ENCODE data around the gene FAM120C.

Gene FAM120C, protein sequence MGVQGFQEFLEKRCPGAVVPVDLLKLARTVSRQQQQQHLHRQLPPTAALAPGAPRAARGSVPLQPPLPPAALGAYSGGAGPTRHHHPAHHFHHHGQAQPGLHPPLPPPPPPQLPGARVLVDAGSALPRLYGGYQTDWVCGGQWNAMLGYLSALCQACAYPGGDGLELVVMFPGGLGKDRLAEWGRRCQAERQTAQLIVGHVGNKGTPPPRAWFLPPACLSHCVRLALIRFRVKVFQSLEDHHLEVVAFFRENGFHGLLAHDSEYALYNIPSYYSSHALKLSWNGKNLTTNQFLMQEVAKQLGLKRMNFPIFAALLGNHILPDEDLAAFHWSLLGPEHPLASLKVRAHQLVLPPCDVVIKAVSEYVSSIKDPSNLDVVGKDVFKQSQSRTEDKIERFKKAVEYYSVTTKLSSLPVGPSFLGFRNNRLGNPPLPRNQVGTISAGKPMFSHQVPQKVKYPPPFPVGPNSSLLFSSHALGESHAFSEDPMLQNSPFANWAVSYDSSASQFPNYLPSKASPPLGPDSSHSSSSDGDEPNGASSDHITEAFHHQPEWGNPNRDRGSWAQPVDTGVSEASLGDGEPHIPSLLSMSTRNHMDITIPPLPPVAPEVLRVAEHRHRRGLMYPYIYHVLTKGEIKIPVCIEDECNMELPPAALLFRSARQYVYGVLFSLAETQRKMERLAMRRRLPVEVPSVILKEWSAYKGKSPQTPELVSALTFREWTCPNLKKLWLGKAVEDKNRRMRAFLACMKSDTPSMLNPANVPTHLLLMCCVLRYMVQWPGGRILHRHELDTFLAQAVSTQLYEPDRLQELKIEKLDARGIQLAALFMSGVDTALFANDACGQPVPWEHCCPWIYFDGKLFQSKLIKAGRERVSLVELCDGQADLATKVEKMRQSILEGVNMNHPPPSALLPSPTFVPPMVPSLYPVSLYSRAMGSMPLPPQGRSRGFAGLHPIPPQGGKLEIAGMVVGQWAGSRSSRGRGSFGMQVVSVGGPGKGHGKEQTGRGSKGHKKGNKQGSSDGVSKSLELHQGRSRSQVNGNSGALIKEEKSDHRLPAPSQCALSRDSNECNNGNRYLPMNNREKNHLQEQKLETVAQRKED

DNA sequence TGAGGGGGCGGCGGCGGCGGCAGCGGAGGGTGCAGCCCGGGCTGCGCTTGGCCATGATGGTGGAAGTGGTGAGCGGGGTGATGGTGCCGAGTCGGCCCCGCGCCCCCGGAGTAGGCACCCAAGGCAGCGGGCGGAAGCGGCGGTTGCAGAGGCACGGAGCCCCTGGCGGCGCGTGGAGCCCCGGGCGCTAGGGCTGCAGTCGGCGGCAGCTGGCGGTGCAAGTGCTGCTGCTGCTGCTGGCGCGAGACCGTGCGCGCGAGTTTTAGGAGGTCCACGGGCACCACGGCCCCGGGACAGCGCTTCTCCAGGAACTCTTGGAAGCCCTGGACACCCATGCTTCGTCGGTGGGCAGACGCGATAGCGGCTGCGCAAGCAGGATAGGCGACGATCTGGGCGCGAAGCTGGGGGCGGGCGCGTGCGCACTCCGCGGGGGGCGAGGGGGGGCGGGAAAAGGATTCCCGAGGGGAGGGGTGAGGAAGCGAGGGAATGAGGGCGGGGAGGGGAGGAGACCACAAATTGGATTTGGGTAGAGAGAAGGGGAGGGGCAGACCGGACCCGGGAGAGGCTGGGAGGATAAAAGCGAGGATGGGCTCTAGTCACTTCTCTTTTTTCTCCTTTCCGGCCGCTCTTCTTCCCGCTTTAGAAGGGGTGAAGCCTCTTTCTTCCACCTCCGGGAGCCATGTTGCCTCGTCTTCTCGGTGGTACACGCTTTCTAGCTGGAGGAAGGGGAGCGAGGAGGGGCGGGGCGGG, at the start of gene FAM120C:
Gene FAM120C (minus strand): TSS at position 391 of the 750 bp plus-strand sequence. CDS start 56 bp downstream, at position 335.
- peak; percentile 71 for DNase-seq

DNA sequence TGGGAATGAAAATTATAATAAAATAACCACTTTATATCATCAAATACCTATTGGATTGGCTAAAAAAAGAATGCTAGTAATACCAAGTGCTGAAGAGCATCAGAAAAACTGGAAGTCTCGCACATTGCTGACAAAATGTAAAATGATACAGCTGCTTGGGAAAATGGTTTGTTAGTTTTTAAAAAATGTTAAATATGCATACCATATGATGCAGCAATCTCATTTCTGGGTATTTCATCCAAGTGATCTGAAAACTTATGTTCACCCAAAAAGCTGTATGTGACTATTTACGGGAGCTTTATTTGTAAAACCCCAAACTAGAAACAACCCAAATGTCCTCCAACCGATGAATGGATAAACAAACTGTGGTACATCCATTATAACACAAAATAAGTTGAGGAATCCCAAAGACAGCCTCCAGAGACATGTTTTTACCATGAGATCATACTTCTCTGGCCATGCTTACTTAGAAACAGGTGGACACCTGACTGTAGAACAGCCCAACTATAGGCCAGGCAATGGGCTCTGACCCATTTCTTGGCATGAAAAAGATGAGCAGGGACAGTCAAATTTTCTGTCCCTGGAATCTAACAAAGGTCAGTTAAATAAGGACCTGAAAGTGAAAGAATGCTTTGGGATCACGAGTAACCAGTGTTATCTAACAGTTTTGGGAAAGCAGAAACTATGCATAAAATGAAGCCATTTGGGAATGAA, 47.5 kb upstream of the FAM120C start:
- no peak for DNase-seq

DNA sequence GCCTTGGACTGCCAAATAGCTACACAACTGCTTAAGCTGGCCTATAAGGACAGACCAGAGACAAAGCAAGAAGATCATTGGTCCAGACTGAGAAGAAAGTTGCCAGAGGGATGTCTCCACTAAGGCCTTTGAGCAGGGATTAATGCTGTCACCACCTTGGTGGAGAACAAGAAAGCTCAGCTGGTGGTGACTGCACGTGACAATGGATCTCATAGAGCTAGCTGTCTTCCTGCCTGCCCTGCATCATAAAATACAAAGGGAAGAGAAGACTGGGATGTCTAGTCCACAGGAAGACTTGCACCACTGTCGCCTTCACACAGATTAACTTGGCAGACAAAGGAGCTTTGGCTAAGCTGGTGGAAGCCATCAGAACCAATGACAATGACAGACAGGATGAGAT, 40.5 kb upstream of the FAM120C start:
- no peak for DNase-seq

DNA sequence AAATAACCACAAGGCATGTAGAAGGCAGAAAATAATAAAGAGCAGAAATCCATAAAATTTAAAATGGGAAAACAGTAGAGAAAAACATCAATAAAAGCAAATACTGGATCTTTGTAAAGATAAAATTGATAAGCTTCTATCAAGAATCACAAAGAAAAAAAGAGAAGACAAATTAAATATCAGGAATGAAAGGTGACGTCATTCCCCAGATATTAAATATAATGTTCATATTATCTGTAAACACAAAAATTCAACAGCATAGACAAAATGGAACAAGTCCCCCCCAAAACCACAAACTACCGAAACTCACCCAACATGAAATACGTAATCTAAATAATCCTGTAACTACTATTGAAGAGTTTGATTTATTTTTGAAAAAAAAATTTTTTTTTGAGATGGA, 30.5 kb upstream of the FAM120C start:
- DNase-seq = no peak

DNA sequence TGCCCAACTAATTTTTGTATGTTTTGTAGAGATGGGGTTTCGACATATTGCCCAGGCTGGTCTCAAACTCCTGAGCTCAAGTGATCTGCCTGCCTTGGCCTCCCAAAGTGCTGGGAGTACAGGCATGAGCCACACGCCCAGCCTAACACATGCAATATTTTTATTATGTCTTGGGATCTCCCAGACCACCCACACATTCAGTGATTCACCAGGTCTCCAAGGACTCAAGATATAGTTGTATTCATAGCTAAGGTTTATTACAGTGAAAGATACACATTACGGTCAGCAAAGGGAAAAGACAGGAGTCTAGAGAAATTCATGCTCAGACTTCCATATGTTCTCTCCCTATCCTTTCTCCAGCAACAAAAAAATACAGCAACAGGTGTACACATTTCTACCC, 25.5 kb upstream of the FAM120C start:
- no peak for DNase-seq

DNA sequence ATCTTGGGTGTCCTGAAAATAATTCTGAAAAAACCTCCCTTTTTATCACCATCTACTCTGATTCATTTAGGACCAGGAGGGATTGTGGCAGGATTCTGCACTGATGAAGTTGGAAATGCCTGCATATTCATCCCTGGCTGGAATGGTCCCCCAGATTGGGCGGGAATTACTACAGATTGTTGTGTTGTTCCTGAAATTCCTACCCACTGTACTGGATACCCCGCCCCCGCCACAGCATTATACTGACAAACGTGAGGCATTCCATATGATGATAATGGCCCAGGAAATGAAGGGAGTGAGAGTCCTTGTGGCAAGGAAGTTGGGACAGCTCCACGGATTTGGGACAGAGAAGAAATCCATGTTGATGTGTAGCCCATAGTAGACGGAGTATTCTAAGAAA, 15.2 kb upstream of the FAM120C start:
- no peak for DNase-seq

DNA sequence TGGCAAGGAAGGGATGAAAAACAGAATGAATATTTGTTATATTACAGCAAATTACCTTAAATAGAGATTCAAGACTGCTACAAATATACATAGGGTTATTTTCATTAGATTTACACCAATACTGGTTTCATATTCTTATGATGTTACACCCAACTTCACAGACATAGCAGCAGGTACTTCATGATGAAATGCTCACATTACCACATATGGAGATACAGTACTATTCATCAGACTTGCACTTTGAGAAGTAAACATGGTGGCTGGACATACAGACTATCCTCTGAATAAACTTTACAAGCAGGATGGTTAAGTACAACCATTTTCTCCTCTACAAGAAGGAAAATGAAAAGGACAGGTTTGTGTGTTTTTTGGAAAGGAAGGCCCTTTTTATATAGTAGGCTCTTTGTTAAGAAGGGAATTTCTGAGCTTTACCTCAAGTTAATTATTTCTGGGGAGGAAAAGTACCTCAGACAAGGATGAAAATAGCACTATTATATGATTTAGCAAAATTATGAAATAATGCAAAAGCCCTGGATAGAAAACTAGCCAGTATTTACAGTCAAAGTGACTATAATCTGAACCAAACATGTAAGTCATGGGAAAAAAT, 12.0 kb upstream of the FAM120C start:
- DNase-seq = no peak

DNA sequence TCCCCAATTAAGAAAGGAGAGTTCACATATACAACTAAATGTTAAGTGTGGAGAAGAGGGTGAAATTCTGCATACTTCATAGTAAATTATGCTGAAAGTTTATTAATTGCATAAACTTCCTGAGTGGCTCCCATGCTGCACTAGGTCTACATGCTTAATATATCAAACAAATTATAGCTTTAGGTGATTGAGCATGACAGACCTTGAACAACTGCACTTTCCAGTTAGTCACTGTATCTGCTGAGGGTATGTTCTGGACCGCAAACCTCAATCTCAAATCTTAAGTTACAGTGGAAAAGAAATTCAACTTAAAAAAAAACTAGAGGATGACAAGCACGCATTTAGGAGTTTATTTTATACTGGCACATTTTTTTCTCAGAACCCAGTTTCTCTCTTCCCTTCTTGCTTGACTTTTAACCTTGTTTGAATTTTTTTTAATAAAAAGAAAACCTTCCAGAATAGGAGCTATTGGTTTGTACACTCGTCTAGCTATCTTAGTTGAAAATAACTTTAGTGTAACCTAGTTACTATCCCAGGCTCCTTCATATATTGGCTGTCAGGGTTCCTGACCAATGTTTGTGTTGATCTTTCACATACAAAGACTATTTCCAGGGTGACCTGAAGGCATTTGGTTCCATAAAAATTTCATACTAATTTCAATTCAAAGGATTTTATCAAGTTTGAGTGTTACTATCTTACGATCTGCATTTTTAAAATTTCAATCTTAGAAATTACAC, 10.2 kb upstream of the FAM120C start:
- DNase-seq = no peak

DNA sequence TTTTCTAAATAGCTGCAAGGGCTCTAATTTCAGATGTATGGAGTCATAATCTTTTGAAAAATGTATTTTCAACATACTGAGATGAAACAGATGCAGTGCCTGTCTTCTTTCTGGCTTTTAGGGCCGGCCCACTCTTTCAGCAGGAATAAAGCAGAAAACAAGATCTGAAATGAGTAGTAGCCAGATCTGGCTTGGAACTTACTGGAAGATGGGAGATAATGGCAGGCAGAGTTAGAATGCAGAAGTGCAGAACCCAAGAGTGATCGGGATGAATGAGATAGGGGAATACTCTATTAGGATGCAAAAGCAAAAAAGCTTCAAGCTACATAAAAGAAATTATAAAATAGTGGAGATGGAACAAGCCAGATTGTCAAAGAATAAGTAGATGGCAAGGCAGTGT, 1.4 kb upstream of the FAM120C start:
- DNase-seq = no peak

DNA sequence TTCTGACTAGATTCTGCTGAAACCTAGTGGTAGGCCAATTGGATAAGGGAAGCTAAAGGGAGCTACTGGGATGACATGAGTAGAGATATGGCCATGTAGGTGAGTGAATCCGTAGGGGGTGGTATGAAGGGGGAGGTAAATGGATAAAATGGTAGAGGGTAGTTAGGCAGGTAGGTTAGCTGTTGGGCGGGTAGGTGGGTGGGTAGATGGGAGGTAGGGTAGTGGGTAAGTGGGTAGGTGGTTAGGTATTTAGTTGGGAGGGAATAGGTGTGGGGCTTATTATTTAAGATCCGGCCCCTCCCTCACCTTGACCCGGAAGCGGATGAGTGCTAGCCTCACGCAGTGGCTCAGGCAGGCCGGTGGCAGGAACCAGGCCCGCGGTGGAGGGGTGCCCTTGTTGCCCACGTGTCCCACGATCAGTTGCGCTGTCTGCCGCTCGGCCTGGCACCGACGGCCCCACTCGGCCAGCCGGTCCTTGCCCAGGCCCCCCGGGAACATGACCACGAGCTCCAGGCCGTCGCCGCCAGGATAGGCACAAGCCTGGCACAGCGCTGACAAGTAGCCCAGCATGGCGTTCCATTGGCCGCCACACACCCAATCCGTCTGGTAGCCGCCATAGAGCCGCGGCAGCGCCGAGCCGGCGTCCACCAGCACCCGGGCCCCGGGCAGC, 725 bp downstream of the FAM120C start:
- peak; percentile 67 for DNase-seq

DNA sequence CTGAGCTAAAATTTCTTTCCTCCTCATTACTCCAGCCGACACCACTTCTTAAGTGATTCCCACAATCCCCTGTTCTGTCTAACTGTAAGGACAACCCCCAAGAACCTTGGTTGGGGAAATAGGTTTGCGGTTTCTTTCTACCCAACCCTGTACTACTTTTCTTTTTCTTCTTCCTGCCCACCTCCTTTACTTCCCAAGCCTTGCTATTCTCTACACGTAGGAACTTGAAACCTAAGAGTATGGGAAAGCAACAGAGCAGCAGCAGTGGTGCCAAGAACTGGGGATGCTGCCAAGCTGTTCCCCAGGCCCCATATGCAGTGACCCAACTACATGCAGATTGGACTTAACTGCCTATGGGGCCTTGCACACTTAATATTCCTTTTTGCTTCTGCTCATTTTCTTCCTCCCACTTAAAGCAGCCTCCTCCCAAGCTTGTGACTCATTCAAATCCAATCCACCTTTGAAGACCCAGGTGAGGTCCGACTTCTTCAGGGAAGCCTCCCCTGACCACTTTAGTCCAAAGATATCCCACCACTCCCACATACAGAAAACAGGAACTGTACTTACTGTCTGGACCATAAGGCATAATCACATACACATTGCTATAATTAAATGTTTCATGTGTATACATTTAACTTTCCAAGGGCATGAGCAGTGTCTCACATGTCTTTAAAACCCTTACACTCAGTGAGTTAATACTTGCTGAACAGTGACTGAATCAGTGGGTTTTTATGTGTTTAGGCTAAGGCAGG, 1.7 kb downstream of the FAM120C start:
- no peak for DNase-seq

DNA sequence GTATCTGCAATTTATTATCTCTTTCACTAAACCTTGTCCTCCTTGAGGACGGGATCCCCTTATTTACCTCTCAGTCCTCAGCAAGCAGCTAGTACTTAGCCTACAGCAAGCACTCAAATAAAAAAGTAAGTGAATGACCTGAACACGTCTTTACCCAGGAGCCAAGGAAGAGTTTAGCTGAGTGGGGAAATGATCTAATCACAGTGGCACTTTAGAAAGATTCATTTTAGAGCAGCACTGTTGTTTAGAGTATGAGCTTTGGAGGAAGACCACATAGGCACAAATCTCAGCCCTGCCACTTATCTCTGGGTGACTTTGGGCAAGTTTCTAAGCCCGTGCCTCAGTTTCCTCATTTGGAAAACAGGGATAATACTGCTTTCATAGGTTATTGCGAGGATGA, 2.7 kb downstream of the FAM120C start:
- DNase-seq = no peak

DNA sequence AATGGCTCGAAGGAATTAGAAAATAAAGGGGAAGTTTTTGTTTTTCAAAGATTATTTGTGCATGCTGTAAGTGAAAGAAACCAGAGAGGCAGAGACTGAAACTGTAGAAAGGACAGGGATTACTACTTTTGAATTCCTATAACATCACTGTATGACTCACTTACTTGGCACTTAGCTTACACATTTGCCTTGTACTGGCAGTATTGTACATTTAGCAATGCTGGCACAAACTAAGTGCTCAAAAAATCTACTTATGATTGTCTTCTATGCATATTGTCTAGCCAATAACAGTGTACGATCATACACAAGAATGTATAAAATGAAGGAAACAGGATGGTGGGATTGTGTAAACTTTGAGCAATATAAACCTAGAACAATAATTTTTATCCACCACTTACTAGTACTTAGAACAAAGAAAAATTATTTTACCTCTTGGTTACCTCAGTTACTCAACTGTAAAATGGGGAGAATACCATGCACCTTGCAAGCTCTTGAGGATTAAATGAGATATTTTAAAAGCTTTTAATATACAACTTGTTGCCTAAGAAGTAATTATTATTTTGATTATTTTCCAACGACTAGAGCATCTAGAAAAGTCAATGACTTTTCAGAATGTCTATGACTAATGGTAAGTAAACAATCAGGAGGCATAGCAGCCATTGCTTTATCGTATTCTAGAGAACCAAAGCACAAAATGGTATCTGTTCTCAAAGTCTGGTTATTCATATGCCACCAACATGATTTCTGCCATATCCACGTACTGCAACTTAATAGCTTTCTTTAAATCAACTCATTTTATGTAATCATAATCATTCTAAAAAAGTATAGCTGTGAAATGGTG, 4.7 kb downstream of the FAM120C start:
- no peak for DNase-seq

DNA sequence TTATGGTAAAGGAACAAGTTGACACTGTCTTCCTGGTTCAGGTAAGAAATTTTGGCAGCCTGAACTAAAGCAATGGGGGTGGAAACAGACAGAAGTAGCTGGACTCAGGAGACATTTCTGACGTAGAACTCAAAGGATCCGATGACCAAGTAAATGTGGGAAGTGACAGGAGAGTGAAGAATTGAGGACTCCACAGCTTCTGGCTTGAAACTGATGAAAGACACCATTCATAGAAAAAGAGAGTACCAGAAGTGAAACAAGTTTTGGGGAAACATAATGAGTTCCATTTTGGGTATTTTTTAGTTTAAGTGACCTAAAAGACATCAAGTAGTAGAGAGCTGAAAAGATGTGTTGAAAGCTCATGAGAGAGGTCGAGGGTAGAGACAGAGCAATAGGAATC, 5.7 kb downstream of the FAM120C start:
- no peak for DNase-seq

DNA sequence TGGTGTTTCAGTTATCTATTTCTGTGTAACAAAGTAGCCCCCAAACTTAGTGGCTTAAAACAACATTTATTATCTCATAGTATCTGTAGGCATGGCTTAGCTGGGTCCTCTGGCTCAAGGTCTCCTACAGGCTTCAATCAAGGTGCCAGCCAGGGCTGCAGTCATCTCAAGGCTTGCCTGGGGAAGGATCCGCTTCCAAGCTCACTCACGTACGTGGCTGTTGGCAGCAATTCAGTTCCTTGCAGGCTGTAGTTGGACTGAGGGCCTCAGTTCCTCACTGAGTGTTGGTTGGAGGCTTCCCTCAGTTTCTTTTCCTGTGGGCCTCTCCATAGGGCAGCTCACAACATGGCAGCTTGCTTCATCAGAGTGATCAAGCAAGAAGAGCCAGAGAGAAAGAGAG, 9.3 kb downstream of the FAM120C start:
- no peak for DNase-seq

DNA sequence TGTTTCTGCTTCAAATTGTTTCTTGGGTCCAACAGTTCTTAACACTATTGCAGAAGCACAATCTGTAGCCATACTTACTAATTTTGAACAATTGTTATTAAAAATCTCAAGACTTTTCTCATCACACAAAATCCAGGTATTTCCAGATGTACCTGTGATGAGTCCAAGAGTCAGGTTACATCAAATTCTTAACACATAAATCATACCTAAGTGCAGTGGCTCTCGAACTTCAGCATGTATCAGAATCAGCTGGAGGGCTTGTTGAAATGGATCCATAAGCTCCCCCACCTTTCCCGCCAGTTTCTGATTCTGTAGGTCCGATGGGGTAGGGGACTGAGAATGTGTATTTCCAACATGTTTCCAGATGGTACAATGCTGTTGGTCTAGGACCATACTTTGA, 10.6 kb downstream of the FAM120C start:
- DNase-seq = no peak

DNA sequence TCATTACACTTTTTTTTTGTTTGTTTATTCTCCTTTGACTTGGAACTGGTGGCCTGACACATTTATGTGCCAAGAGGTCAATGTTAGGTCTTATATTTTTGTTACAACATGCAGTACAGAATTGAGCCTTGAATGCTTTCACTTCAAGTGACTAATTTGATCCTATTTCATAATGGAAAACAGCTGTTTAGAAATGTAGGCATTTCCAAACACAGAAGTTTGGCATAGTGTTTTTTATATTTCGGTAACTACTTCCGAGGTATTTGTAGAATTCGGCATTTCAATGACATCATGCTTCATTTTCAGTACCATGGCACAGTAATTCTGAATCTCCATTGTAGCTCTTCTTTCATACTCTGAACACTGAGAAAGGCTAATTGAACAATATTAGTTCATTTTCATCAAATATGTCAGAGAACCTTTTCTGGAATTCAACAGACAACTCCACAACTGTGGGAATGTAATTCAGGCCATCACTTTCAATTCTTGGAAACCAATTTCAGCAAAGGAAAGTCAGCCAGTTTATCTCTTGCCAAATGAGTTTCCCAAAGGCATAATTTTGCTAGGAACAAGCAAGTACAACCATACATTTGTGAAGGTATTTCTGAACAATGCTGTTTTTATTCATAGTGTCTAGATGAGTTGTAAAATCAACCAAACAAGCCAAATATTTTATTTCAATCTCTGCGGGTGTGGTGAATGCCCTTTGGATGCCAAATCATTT, 11.4 kb downstream of the FAM120C start:
- no peak for DNase-seq

DNA sequence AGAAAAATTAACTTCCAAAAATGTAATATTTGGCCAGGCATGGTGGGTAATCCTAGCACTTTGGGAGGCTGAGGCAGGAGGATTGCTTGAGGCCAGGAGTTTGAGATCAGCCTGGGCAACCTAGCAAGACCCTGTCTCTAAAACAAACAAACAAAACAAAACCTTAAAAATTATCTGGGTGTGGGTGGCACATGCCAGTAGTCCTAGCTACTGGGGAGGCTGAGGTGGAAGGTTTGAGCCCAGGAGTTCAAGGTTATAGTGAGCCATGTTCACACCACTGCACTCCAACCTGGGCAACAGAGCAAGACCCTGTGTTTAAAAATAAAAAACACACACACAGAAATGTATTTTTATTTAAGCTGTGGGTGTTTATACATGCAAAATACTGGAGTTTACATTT, 12.0 kb downstream of the FAM120C start:
- DNase-seq = no peak

All from stimulated activated CD4-positive, alpha-beta T cell treated with anti-CD3 and anti-CD28 coated beads, Interleukin-4, amount 100 ng/mL, for 1 hour (primary cell).